ENCODE results near the gene TEKTIP1.

GRCh38 chr19:3573162-3573857 is 34.3 kb downstream of the TEKTIP1 start:
- TF ChIP-seq CTCF (IDR thresholded peaks at IDR 0.05): no peak
- TF ChIP-seq POLR2A (IDR thresholded peaks at IDR 0.05): peak; percentile 24
- TF ChIP-seq POLR2AphosphoS5 (IDR thresholded peaks at IDR 0.05): no peak
